HG03039 (cell line): Measurements from ENCODE around the gene SMPD1.
A peak's percentile ranks its signal among the peaks of the same experiment; 100 is the strongest.

Experiments used
- ATAC-seq: cut with Tn5 transposase; IDR thresholded peaks from one replicate; pipeline ENCODE4 v1.9.1; 2021; ENCODE audit warnings: mild to moderate bottlenecking, moderate library complexity; ENCODE audit not compliant: unreplicated experiment

SMPD1 gene

GRCh38 chr11:6389905-6390717, at the start of gene SMPD1:
Gene SMPD1 (plus strand): TSS chr11:6390474. CDS start chr11:6390599, 125 bp downstream.
- peak; percentile 96 for ATAC-seq

DNA sequence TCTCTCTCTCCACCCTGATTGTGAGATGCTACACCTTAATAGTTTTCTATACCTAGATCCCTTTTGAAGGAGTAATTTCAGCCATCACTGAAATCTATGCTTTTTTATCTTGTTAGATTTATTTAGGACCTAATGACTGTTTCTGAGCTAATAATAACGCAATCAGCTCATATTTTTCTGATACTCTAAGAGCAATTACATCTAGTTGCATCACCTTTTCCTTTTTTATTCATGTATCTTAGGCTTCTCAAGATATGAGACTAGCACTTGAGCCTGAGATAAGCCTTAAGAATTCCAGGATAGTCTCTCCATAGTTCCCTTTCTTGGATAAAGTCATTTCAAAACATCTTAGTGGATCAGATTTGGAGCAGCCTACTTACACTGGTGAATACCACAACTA, 44.9 kb upstream of the SMPD1 start:
- ATAC-seq, result no peak

DNA sequence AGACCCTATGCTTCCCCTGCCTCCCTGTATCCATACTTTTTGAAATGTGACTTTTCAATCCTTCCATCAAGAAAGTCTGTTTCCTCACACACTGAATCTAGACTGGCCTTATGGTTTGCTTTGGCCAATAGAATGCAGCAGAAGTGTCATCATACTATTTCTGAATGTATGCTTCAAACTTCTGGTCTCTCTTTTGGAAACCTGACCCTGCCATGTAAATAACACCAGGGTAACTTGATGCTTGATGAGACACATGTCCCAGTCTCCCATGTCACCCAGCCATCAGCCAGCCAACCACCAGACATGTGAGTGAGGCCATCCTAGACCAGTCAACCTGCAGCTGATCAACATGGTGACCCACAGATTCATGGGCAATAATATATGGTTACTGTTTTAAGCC, 40.2 kb upstream of the SMPD1 start:
- no peak for ATAC-seq

GRCh38 chr11:6350486-6350885, 39.8 kb upstream of the SMPD1 start:
- ATAC-seq, result no peak

DNA sequence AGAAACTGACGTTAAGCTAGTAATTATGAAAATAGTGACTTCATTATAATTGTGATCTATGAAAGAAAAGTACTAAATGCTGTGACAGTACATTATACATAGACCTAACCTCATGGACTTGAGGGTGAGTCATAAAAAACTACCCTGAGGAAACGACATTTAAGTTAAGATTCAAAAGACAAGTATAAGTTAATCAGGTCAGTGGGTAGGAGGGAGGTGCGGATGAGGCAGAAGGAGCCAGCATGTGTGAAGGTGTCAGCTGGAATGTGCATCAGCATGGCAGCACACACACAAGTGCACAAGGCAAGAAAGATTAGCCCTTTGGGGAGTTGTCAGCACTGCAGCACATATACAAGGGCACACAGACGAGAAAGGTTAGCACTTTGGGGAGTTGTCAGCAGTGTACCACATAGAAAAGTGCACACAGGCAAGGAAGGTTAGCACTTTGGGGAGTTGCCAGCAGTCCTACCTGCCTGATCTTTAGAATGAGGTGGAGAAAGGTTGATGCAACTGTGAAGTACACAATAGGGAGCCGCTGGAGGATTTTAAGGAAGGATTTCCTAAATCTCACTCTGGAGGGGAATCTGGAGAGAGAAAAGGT, 38.4 kb upstream of the SMPD1 start:
- no peak for ATAC-seq

DNA sequence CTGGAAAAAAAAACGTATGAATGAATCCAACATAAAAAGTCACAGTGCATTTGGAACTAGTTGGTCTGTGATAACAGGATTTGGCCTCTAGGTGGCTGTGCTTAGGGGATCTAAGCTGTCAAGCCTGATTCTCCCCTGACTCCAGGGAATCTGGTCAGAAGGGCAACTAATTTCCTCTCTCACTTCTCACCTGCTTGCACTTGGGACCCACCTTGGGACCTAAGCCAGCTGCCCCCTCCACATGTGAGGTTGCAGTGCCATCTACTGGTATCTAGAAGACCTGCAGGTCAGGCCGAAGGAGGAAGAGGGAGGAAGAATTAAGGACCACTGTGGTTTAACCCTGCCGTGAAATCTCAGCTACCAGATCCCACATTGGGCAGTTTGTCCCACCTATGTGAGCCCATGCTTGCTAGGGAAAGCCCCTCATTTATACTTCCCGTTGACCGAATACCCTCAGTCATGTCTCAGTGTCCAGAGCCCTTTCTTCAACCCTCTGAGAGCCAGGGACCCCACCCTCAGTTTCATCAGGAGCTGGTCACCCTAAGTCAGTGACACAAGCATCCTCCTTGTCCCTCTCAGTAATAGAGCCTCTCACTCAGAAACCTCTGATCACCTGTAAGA, 36.8 kb upstream of the SMPD1 start:
- ATAC-seq, result peak; percentile 60

- ATAC-seq, result no peak
Measured at GRCh38 chr11:6354651-6355485, 35.4 kb upstream of the SMPD1 start.

GRCh38 chr11:6356503-6357055, 33.7 kb upstream of the SMPD1 start:
- ATAC-seq, result no peak

- ATAC-seq, result no peak
Measured at GRCh38 chr11:6357222-6357621, 33.1 kb upstream of the SMPD1 start.

GRCh38 chr11:6360183-6360582, 30.1 kb upstream of the SMPD1 start:
- no peak for ATAC-seq

DNA sequence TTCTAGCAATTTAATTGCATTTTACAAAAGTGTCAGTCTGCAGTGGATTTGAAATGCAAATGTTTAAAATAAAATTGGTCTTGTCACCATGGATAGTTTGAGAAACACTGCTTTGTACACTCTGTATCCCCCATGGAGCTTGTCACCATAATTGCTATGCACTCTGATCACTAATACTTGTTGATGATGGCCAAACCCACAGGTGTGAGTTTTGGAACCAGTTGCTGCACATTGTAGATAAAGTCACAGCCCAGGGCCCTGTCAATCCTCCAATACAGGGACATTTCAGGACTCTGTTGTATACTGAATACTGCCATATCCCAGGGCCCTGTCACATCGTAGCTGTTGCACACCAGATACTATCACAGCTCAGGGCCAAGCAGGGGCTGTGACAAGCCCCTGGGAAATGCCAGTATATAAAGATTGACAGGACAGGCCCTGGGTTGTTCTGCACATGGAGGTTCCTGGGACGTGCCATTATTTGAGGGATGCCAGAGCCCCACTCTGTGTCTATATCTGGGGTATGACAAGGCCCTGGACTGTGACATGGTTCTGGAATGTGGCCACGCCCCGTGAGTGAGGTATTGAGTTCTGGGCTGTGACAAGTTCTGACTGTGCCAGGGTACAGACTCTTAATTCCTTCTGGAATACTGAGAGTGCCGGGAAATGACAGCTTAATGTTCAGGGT, 27.9 kb upstream of the SMPD1 start:
- no peak for ATAC-seq

- ATAC-seq, result no peak
Measured at GRCh38 chr11:6362873-6363678, 27.2 kb upstream of the SMPD1 start.

GRCh38 chr11:6365659-6366058, 24.6 kb upstream of the SMPD1 start:
- ATAC-seq, result no peak

- no peak for ATAC-seq
Measured at GRCh38 chr11:6371825-6372224, 18.4 kb upstream of the SMPD1 start.

GRCh38 chr11:6377902-6378639, 12.2 kb upstream of the SMPD1 start:
- ATAC-seq, result no peak

DNA sequence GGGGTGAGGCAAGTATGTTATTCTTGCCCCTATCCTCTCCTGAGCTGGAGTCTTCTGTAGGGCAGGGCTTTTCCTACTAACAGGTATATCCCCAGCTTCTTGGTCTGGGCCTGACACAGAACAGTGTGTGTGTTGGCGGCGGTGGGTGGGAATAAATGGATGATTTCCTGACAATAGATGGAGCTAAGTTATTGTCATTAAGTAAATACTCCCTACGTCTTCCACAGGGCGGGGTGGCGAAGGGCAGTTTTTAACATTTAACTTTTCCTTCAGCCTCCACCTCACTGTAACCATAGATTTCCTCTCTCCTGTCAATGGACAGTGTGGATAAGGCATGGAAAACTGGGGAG, 11.7 kb upstream of the SMPD1 start:
- ATAC-seq, result no peak

- no peak for ATAC-seq
Measured at GRCh38 chr11:6385046-6385777, 5.1 kb upstream of the SMPD1 start.
